Measurements from ENCODE around the gene COQ10A. TPM values are rescaled to one million over a fixed set of nuclear protein-coding genes. Genes with fewer than 3 reads are reported as not detected.
A peak's percentile ranks its signal among the peaks of the same experiment; 100 is the strongest.

The COQ10A gene
- total RNA-seq, 4 donors from 2014 or later, result 2.8 to 11.0 (median 5.8) TPM

- TF ChIP-seq POLR2A (IDR thresholded peaks at IDR 0.05) (no peak), CTCF (IDR thresholded peaks at IDR 0.05) (no peak)
- intact Hi-C loops (cut with DNase I; ENCODE audit: low total_unique reads), result no loop called here
- H3K4me3 ChIP-seq (ENCODE audit: low read depth, poor library complexity, severe bottlenecking), result no peak overlapping the region
- 6 to 10% methylated on average over 4 of the region's 4 CpGs for WGBS, 2 donors
- DNase-seq (ENCODE audit: low spot score in 2 of 2), result no peak
Observed at GRCh38 chr12:56222531-56222895, 44.2 kb upstream of the COQ10A start.

- no peak for DNase-seq (ENCODE audit: low spot score in 2 of 2)
- no peak overlapping the region for H3K4me3 ChIP-seq (ENCODE audit: low read depth, poor library complexity, severe bottlenecking)
- intact Hi-C loops (cut with DNase I; ENCODE audit: low total_unique reads), result no loop called here
- 21 to 23% methylated on average over 15 of the region's 15 CpGs for WGBS, 2 donors
- no peak for TF ChIP-seq POLR2A (IDR thresholded peaks at IDR 0.05)
- TF ChIP-seq CTCF (IDR thresholded peaks at IDR 0.05), result no peak
Observed at GRCh38 chr12:56223571-56224101, 43.1 kb upstream of the COQ10A start.

DNA sequence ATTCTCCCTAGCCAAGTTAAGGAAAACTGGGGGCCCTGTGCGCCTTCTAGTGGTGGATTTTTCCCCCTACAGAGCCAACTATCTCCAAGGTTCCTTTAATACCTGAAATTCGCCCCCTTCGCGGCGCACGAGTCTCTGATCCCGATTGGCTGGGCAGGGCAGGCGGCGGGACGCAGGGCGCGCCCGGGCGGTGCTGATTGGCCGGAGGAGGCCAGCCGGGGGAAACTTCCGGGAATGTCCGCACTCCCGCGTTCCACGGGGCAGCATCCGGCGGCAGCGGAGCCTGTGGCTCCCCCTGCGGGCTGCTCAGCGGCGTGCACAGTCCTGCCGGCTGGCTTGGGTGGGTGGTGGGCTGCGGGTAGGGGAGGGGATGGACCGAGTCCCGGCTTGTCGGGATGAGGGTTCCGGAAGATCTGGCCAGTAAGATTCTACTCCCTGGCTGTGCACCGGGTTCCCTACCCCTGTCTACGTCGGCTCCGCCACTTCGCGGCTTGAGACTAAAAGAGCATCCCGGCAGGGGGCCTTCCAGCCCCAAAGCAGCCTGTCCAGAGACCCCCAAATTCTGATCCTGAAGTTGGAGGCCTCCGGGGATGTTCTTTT, 42.5 kb upstream of the COQ10A start, which contains the start of gene NABP2:
NABP2 (plus strand) TSS at position 241 of the 600 bp plus-strand sequence. CDS start 515 bp downstream, outside the sequence.
- intact Hi-C loops (cut with DNase I; ENCODE audit: low total_unique reads), result no loop called here
- whole genome bisulfite sequencing, 2 donors, result 0 to 1% methylated on average over 23 to 40 of the region's 41 CpGs
- no peak for TF ChIP-seq POLR2A (IDR thresholded peaks at IDR 0.05)
- TF ChIP-seq CTCF (IDR thresholded peaks at IDR 0.05), result peak in 1 of 3 donors; percentile 93
- peak; percentile 98 to 99 for DNase-seq (ENCODE audit: low spot score in 2 of 2)
- H3K4me3 ChIP-seq (ENCODE audit: low read depth, poor library complexity, severe bottlenecking), result peak within 1 kb of the TSS; percentile 35

DNA sequence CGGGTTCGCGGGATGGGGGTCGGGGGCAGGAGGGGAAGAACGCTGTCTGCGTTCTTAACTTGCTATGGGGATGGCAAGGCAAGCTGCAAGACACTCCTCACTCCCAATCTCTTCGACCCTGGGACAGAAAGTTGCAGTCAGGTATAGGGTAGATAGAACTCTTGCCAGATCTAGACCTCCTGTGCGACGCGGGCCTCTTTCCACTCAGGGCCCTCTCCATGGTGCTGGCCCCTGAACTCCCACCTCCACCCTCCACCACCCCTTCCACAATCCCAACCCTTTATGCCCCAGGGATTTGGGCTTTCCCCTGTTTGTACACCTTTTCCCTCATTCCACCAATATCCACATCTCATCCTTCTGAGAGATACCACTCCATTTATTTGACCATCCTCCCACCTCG, 41.8 kb upstream of the COQ10A start:
- TF ChIP-seq CTCF (IDR thresholded peaks at IDR 0.05) (no peak), POLR2A (IDR thresholded peaks at IDR 0.05) (no peak)

DNA sequence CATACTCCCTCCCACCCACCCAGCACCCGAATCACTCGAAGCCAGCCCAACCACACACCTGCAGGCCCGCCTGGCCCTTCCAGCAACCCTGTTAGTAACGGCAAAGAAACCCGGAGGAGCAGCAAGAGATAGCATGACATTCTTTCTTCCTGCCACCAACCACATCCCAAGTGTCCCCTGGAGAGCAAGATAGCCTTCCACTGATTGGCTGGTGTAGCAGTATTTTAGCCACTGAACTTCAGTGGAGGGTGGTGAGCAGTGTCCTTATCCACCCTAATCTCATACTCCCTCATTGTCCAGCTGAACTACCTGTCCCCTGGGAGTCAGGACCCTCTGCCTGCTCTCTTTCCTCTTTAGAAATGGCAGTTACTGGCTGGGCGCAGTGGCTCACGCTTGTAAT, 37.7 kb upstream of the COQ10A start:
- DNase-seq (ENCODE audit: low spot score in 2 of 2), result no peak
- TF ChIP-seq POLR2A (IDR thresholded peaks at IDR 0.05) (no peak), CTCF (IDR thresholded peaks at IDR 0.05) (no peak)
- no peak overlapping the region for H3K4me3 ChIP-seq (ENCODE audit: low read depth, poor library complexity, severe bottlenecking)
- intact Hi-C loops (cut with DNase I; ENCODE audit: low total_unique reads), result no loop called here
- WGBS, 2 donors, result 93 to 96% methylated on average over 7 of the region's 7 CpGs

More for the DNA sequence above, 41.8 kb upstream of the COQ10A start:
- no peak for DNase-seq (ENCODE audit: low spot score in 2 of 2)
- 57 to 76% methylated on average over 11 of the region's 11 CpGs for WGBS, 2 donors
- intact Hi-C loops (cut with DNase I; ENCODE audit: low total_unique reads), result no loop called here
- peak overlapping the region; percentile 35 for H3K4me3 ChIP-seq (ENCODE audit: low read depth, poor library complexity, severe bottlenecking)

Data from lower leg skin (tissue), 4 donors.